G401.6 (cell line): ENCODE data around the gene TASP1.

Experiments used
- FAIRE-seq: peaks from 2 replicates; lab custom pipeline; 2012; peaks lifted over from hg19 to GRCh38; lab: Jason Lieb, UNC

Gene TASP1

DNA sequence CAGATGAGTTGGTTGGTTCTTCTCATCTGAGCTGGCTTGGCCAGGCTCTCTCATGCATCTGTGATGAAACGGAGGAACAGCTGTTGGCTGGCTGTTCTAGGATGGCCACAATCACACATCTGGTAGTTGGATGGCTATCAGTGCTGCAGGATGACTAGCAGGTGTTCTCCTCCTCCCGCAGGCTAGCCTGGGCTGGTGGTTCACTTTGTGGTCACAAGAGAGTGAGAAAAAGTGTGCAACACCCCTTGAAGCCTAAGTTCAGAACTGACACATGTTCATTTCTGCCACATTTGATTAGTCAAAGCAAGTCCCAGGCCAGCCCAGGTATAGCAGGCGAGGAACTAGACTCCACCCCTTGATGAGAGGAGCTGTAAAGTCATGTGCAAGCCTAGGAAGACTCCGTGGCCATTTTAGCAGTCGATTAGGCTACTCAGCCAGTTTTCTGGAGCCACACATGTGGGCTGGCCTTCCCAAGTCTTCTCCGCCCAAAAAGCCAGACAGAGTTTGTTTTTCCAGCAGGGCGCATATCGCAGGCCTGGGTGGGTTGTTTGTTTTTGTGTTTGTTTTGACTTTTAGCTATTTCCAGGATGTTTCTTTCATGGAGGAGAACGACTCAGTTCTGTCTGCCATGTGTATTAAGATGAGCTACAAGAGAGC, 296.9 kb downstream of the TASP1 start:
- no peak for FAIRE-seq

GRCh38 chr20:13340088-13340487, 298.6 kb downstream of the TASP1 start:
- no peak for FAIRE-seq
